Measurements from ENCODE around the gene IL17RC.
"Not testable (repeated sequence)": the region's sequence is repeated elsewhere in the genome, so short reads cannot be mapped to it uniquely, and the experiment has no call there.

The IL17RC gene

DNA sequence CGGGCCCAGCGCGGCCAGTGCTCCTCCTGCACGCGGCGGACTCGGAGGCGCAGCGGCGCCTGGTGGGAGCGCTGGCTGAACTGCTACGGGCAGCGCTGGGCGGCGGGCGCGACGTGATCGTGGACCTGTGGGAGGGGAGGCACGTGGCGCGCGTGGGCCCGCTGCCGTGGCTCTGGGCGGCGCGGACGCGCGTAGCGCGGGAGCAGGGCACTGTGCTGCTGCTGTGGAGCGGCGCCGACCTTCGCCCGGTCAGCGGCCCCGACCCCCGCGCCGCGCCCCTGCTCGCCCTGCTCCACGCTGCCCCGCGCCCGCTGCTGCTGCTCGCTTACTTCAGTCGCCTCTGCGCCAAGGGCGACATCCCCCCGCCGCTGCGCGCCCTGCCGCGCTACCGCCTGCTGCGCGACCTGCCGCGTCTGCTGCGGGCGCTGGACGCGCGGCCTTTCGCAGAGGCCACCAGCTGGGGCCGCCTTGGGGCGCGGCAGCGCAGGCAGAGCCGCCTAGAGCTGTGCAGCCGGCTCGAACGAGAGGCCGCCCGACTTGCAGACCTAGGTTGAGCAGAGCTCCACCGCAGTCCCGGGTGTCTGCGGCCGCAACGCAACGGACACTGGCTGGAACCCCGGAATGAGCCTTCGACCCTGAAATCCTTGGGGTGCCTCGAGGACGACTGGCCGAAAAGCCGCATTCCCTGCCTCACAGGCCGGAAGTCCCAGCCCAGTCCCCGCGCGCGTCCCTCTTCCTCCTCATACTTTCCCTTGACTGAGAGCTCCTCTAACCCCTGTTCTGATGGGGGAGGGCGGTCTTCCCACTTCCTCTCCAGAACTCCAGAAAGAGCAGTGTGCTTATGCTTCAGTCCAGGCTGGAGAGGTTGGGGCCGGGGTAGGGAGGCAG is 1.4 kb upstream of the IL17RC start:
- no peak for DNase-seq (ENCODE audit: low read depth in 2 of 2)

DNA sequence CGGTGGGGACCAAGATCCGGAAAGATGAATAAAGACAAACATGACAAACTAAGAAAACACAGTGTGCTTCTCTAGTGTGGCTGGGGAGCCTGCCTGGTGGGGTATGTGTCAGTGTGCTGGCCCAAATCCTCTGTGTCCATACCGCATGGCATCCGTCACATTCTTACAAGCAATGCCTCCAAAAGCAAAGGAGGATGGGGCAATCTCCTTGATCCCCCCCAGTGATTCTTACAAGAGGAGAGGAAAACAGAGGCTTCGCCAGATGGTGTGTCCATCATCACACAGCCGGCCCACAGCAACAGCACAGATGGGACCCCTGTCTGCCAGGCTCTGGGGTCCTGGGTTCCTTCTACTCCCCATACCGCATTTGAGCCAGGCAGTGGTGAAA is 558 bp upstream of the IL17RC start:
- no peak for DNase-seq (ENCODE audit: low read depth in 2 of 2)

DNA sequence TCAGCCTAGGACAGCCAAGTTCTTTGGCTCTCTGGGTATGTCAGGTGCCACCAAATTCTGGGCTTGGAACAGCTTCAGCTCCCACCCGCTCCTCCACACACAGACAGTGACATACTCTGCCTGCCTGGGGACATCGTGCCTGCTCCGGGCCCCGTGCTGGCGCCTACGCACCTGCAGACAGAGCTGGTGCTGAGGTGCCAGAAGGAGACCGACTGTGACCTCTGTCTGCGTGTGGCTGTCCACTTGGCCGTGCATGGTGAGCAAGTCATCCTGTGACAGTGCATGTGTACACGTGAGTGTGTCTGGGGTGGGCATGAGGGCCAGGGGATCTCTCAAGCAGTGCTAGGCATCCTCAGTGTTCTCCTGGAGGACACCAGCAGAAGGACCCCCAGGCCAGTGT is 922 bp downstream of the IL17RC start:
- no peak for DNase-seq (ENCODE audit: low read depth in 2 of 2)

DNA sequence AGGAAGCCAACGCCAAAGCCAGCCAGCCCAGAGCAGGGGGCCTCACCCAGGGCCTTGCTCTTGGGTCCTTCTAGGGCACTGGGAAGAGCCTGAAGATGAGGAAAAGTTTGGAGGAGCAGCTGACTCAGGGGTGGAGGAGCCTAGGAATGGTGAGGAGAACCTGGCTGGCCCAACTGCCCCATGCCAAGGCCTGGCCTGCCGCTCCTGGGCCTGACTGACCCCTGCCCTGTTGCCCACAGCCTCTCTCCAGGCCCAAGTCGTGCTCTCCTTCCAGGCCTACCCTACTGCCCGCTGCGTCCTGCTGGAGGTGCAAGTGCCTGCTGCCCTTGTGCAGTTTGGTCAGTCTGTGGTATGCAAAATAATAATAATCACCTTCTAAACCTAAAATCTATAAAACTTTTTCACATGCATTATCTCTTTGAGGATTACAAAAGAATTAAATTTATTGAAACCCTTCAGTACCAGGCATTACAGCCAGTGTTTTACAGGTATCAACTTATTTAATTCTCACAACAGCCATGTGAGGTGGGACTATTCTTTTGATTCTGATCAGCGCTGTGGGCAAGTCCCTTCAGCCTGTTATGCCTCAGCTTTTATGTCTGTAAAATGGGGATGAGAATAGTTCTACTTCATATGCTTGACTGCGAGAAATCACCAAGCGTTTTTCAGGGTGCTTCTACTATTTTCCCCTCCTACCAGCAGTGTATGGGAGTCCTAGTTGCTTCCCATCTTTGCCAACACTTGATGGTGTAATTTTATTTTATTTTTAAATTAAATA is 1.6 kb downstream of the IL17RC start:
- DNase-seq (ENCODE audit: low read depth in 2 of 2) = no peak

DNA sequence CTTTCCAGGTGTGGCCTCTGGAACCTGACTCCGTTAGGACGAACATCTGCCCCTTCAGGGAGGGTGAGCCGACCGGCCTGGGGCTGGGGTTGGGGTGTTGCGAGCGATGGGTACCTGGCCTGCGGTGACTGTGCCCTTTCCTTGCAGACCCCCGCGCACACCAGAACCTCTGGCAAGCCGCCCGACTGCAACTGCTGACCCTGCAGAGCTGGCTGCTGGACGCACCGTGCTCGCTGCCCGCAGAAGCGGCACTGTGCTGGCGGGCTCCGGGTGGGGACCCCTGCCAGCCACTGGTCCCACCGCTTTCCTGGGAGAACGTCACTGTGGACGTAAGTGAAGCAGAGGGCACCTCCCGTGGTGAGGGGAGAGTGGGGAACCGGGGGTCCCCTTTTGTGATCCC is 11.3 kb downstream of the IL17RC start:
- DNase-seq (ENCODE audit: low read depth in 2 of 2) = no peak

DNA sequence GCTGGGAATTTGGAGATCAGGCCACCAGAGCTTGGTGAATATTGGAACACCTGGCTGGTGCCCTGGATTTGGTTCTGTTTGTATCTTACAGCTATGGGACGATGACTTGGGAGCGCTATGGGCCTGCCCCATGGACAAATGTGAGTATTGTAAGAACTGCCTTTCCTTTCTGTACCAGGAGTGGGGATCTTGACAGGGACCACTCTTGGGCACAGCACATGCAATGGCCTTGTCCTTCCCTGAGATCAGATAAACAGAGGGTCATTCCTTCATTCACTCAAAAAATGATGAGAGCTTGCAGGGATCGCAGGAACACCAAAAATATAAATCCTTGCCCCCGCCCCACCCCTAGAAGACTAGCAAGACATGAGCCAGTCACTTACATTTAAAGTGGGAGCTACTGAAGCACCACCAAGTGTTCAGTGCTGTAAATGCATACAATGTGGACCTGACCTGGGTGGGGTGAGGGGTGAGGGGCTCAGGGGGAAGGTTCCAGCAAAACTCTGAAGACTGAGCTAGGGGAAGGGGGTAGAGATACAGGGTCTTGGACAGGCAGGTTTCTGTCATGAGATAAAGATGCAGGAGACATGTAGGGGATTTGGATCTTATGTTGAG is 14.0 kb downstream of the IL17RC start:
- DNase-seq (ENCODE audit: low read depth in 2 of 2) = no peak

DNA sequence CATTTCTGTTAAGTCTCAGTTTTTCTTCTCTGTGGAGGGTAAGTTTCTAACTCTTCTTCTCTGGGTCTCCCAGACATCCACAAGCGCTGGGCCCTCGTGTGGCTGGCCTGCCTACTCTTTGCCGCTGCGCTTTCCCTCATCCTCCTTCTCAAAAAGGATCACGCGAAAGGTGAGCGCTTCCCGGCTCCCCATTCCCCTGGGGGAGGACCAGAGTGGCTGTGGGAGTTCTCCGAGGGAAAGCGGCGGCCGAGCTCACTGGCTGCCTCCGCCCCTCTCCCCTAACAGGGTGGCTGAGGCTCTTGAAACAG is 15.6 kb downstream of the IL17RC start:
- DNase-seq (ENCODE audit: low read depth in 2 of 2) = no peak

DNA sequence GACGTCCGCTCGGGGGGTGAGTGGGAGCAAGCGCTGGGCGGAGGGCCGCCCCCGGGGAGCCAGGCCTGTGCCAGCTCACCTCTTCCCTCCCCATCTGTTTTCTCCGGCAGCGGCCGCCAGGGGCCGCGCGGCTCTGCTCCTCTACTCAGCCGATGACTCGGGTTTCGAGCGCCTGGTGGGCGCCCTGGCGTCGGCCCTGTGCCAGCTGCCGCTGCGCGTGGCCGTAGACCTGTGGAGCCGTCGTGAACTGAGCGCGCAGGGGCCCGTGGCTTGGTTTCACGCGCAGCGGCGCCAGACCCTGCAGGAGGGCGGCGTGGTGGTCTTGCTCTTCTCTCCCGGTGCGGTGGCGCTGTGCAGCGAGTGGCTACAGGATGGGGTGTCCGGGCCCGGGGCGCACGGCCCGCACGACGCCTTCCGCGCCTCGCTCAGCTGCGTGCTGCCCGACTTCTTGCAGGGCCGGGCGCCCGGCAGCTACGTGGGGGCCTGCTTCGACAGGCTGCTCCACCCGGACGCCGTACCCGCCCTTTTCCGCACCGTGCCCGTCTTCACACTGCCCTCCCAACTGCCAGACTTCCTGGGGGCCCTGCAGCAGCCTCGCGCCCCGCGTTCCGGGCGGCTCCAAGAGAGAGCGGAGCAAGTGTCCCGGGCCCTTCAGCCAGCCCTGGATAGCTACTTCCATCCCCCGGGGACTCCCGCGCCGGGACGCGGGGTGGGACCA is 16.1 kb downstream of the IL17RC start:
- DNase-seq (ENCODE audit: low read depth in 2 of 2) = peak; percentile 63 to 80

DNA sequence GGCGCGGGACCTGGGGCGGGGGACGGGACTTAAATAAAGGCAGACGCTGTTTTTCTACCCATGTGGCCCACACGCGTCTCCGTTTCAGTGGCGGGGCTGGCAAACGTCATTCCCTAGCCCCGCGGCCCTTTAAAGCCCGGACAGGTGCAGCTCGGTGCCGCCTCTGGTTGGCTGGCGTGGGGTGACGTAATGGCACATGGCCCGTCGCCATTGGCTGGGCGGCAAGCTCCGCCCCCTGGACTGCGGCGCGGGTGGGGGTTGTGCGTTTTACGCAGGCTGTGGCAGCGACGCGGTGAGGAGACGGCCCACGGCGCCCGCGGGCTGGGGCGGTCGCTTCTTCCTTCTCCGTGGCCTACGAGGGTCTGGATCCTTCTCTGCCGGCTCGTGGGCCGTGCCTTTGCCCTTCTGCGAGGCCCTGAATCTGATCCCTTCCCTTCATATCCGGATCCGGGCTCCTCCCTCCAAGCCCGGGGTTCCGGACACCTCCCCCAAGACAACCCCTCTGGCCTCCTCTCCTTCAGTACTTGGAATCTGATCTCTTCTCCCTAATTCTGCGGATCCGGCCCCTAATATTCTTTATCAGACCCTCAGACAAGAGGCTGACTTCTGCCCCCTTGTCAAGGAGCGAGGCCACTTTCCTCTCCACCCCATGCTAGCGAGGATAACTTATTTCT is 16.8 kb downstream of the IL17RC start, which contains the start of gene CRELD1:
Gene CRELD1, plus strand, starts transcription at position 274 of the 674 bp plus-strand sequence. CDS start 605 bp downstream, outside the sequence.
- DNase-seq (ENCODE audit: low read depth in 2 of 2) = peak; percentile 94

DNA sequence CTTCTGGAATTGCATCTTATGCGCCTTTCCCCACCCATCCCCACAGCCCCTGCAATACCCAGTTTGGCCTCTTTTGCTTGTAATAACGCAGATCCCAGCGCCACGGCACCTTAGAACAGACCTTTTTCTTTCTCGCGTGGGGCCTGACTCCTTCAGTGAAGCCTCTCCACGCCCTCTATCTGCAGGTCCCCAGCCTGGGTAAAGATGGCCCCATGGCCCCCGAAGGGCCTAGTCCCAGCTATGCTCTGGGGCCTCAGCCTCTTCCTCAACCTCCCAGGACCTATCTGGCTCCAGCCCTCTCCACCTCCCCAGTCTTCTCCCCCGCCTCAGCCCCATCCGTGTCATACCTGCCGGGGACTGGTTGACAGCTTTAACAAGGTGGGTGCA is 17.3 kb downstream of the IL17RC start:
- DNase-seq (ENCODE audit: low read depth in 2 of 2) = no peak

DNA sequence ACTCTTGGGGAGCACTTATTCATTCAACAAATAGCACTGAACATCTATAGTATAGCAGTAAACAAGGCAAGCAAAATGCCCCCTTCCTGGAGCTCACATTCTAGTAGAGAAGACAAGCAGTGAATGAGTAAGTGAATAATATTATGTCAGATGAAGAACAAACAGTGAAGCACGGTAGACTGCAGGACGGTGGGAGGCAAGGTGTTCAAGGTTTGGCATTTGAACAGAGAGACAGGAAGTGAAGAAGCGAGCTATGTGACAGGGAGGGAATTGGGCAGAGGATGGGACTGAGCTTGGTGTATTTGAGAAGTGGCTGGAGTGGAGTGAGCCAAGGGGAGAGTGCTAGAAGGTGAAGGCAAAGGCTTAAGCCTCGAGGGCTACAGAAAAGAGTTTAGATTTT is 18.1 kb downstream of the IL17RC start:
- DNase-seq (ENCODE audit: low read depth in 2 of 2) = no peak

DNA sequence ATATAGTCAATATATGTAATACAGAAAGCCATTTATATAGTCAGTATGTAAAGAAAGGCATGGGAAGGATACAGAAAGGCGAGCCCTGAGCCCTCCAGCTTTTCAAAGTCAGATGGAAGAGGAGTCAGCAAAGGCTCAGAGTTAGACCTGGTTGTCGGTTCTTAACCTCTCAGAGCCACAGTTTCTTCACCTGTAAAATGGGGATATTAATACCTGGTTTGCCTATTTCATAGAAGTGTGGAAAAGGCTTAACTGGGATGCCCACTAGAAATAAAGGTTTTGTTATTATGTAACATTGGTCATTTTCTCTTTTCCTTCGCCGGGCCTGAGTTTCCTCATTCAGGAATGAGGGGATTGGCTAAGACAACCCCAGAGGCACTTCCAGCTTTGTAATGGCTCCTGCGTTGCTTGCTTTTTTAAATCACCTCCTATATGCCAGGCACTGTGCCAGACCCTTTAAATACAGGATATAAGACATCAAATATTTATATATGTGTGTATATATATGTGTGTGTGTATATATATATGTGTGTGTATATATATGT is 19.1 kb downstream of the IL17RC start:
- DNase-seq (ENCODE audit: low read depth in 2 of 2) = no peak

DNA sequence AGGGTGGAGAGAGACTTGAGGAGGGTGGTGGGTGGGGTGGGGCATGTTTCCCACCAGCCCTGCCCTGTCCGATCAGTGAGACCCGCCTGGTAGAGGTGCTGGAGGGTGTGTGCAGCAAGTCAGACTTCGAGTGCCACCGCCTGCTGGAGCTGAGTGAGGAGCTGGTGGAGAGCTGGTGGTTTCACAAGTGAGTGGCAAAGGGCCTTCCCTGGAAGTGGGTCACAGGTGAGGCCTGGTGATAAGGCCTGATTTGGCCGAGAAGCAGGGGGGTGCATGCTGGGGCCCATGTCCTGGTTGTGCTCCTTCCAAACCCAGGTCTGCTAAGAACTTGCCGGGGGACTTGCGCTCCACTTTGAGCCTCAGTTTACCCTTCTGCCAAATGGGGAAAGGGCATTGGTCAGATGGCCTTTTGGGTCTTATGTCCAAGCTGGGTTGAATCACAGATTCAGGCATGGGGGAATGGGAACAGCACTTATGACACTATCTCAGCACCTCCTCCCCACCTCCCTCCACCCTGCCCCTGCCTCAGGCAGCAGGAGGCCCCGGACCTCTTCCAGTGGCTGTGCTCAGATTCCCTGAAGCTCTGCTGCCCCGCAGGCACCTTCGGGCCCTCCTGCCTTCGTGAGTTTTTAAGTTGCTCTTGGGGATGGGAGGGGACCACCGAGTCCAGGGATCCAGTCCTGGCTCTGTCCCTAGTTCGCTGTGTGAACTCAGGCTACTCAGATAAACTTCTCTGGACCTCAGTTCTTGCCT is 20.8 kb downstream of the IL17RC start:
- DNase-seq (ENCODE audit: low read depth in 2 of 2) = no peak

DNA sequence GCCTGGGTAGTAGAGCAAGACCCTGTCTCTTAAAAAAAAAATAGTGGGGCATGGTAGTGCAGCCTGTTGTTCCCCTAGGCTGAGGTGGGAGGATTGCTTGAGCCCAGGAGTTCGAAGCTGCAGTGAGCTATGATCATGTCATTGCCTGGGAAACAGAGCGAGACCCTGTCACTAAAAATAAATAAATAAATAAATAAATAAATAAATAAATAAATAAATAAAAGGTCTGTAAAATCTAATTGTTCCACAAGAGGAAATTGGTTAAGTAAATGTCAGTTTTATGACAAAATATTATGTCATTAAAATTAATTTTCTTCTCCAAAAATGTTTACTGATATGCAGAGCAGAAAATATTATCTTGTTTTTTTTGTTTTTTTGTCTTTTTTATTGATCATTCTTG is 22.1 kb downstream of the IL17RC start:
- no peak for DNase-seq (ENCODE audit: low read depth in 2 of 2)

DNA sequence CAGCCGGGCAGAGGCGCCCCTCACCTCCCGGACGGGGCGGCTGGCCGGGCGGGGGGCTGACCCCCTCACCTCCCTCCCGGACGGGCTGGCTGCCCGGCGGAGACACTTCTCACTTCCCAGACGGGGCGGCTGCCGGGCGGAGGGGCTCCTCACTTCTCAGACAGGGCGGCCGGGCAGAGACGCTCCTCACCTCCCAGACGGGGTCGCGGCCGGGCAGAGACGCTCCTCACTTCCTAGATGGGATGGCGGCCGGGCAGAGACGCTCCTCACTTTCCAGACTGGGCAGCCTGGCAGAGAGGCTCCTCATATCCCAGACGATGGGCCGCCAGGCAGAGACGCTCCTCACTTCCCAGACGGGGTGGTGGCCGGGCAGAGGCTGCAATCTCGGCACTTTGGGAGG is 23.0 kb downstream of the IL17RC start:
- not testable (repeated sequence) for DNase-seq (ENCODE audit: low read depth in 2 of 2)

DNA sequence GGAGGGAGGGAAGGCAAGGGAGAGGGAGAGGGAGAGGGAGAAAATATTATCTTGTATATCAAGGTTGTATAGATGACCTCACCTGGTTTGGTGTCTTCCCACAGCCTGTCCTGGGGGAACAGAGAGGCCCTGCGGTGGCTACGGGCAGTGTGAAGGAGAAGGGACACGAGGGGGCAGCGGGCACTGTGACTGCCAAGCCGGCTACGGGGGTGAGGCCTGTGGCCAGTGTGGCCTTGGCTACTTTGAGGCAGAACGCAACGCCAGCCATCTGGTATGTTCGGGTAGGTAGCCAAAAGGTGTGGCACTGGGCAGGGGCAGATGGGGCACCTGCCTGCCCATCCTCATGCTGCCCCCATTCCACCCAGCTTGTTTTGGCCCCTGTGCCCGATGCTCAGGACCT is 23.8 kb downstream of the IL17RC start:
- no peak for DNase-seq (ENCODE audit: low read depth in 2 of 2)

DNA sequence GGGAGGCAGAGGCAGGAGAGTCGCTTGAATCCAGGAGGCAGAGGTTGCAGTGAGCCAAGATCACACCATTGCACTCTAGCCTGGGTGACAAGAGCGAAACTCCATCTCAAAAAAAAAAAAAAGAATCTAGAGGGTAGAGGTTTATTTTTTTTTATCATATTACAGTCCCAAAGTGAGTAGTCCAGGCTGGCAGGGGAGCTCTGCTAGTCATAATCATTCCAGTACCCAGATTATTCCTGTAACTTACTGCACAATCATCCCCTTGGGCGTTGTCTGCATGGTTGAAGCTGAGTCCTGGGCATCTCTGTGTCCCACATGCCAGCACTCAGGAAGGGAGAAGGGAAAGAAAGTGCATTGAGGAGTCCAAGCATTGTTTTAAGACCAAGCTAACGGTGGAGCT is 25.3 kb downstream of the IL17RC start:
- DNase-seq (ENCODE audit: low read depth in 2 of 2) = no peak

DNA sequence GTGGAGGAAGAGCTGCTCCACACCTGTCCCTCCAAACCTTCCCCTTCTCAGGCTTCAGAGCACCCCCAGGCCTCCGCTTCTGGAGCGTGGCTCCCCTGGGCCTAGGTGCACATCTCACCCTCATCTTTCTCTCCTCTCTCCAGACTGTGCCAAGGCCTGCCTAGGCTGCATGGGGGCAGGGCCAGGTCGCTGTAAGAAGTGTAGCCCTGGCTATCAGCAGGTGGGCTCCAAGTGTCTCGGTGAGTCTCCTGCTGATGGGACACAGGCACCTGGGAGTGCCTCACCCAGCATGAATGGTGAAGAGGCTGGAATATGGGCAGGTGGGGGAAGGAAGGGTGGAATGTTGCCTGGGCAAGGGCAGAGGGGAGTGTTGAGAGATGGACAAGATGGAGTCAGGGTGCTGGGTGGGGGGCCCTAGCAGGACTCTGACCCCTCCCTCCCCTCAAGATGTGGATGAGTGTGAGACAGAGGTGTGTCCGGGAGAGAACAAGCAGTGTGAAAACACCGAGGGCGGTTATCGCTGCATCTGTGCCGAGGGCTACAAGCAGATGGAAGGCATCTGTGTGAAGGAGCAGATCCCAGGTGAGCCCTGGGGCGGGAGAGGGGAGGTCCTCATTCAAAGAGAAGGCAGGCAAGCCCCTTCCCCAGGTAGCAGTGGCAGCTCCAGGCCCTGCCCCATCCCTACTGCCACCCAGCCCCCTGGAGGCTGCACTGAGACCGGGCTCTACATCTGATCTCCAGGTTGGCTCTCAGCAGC is 26.2 kb downstream of the IL17RC start:
- no peak for DNase-seq (ENCODE audit: low read depth in 2 of 2)

DNA sequence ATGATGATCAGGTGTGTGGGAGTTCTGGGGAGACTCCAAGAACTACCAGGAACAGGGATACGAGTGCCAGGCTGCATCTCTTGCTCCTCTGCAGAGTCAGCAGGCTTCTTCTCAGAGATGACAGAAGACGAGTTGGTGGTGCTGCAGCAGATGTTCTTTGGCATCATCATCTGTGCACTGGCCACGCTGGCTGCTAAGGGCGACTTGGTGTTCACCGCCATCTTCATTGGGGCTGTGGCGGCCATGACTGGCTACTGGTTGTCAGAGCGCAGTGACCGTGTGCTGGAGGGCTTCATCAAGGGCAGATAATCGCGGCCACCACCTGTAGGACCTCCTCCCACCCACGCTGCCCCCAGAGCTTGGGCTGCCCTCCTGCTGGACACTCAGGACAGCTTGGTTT is 27.4 kb downstream of the IL17RC start:
- no peak for DNase-seq (ENCODE audit: low read depth in 2 of 2)

DNA sequence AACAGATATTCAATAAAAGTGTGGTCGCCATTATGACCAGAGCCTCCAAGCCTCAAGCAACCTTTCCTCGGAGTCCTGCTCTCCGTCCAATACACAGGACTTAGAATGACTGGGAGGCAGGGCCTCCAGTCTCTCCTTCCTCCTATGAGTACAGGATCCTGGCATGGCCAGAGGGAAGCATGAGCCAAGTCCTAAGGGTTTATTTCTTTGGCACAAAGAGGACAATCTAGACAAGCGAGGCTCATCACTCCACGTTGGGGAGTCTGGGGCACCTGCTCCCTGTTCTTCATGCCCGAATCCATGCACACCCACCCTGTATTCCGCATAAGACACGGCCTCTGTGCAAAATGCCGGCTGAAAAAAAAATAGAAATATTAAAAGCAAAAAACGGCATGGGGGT is 28.5 kb downstream of the IL17RC start:
- DNase-seq (ENCODE audit: low read depth in 2 of 2) = no peak

Measured in stimulated activated CD4-positive, alpha-beta T cell treated with anti-CD3 and anti-CD28 coated beads, Interleukin-1b, Interleukin-23, amount 100 ng/mL, for 1 hour (primary cell).